ENCODE results near the gene KLHL30.

Gene KLHL30

DNA sequence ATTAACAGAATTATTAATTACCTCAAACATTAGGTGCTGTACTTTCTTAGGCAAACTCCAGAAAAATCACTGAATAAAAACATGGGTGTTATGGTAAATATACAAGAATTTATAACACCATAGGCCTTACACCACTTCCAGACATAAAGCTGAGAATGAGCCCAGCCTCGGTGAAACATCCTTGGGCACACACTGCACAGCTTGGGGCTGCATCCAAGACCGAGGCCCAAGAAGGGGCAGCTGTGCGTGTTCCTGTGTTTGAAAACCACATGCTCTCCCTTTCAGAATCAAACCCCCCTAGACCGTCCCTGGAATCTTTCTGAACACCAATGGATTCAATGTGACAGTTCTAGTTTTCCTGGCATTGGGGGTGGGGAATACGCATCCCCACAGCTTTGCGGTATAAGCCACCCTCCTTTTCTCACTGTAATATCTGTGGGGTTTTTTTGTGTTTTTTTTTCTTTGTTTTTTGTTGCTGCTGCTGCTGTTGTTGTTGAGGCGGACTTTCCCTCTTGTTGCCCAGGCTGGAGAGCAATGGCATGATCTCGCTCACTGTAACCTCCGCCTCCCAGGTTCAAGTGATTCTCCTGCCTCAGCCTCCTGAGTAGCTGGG is 33.2 kb downstream of the KLHL30 start:
- in situ Hi-C loops (cut with MboI; ENCODE audit: low sequenced_read_pairs) = no loop called here

DNA sequence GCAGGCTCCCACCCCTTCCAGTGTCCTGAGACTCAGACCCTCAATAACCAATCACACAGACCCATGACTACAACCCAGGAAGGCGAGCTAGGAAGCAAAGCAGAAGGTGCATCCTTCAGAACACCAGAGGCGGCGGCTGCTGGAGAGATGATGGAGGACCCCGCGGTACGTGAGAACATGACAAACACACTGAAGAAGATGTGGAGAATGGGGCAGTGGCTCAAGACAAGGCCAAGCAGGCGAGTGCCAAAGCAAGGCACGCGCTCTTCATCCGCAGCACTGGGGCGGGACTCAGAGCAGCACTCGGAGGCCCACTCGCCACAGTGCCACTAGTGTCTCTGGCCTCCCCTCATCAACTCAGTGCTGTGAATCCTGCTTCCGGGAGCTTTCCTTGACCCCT is 34.0 kb downstream of the KLHL30 start:
- in situ Hi-C loops (cut with MboI; ENCODE audit: low sequenced_read_pairs) = no loop called here

DNA sequence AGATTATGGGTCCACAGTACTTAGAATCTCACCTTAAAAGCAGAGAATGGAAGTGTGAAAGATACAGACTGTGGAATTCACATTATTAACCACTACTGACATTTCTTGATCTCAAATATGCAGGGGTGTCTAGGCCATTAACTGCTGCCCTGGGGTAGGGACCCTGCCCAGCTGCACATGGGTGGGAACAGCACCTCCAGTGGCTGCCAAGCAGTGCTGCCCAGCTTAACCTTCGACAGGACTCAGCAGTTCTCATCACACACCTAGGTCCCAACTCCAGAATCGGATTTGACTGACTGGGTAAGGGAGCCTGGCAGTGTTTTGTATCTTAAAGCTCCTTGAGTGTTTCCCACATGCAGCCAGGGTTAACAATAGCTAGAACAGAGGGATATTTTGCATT is 35.2 kb downstream of the KLHL30 start:
- in situ Hi-C loops (cut with MboI; ENCODE audit: low sequenced_read_pairs) = no loop called here

DNA sequence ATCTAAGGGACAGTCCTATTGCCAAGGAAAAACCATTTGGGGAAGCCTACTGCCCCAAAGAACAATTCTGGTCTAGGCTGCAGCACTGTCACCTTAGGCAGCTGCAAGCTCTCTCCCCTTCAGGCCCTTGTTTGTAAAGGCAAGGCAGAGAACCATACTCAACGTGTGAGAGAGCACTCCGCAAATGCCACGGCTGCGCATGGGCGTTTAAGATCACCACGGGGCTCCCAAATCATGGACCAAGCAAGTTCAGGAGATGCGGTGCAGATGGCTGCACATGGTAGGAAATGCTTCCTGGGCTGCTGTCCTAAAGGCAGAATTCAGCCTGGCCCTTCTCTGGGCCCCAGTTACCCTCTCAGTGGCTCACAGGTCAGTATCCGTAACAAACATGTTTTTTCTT is 35.8 kb downstream of the KLHL30 start:
- in situ Hi-C loops (cut with MboI; ENCODE audit: low sequenced_read_pairs) = no loop called here

DNA sequence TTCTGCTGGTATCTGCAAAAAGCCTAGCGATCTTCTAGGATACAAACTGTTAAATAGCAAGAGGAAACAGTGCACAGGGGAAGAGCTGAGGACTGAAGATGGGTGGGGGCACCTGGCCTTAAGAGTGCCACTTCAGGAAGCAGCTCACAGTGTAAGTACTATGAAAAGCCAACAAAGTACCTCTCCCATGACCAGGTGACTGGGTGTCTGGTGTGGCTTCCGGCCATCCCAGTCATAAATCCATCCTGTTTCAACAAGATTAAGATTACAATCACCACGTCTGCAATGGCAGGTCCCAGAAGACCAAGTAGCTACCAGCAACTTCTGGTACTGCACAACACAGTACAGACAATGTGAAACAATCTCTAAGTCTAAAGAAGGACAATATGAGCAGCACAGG is 36.2 kb downstream of the KLHL30 start:
- in situ Hi-C loops (cut with MboI; ENCODE audit: low sequenced_read_pairs) = no loop called here

DNA sequence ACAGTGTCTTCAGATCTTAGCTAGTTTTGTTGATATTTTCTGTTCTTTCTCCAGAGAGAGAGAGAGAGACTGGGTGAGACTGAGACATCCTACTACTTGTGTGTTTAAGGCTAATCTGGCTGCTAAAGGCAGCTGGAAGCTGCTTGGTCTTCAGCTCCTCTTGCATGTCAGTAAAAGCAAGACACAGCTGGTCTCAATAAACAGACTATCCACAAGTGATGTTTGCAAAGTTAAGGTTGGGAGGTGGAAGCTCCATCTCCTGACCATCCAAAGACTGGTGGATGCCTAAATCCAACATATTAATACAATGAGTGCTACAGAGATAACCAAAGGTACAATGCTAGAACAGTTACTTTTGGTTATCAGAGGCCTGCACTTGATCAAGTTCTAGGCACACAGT is 38.1 kb downstream of the KLHL30 start:
- in situ Hi-C loops (cut with MboI; ENCODE audit: low sequenced_read_pairs) = no loop called here

DNA sequence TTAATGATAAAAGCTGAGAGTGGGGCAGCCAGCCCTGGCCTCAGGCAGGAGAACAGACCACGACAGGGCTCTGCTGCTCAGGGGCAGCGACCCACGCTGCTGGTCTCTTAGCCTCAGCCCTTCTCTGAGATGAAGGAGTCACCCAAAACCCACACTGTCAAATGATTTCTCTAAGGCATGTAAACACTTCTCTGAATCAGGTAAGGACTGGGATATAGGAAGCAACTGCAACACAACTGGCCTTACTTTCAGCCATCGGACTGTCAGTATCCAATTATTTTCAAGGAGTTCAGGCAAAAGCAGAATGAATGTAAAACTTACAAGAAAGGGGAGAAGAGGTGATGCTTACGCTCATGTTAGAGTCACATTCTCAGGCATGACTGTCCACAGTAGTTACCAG is 42.1 kb downstream of the KLHL30 start:
- in situ Hi-C loops (cut with MboI; ENCODE audit: low sequenced_read_pairs) = no loop called here

DNA sequence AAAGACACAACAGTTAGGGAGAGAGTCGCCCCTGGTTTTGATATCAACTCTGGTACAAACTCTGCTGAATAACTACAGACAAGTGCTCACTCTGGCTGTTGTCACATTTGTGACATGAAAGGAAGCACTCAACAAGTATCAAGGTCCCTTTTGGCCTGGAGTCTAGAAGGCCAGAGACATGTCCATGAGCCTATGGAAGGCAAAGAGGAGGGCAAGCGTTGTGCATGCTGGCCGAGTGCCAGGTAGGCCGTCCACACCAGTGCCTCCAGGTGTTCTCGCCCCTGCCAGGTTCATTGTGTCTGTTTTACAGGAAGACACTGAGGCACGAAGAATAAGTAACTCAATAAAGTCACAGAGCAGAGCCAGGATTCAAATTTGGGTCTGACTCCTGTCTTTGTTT is 43.9 kb downstream of the KLHL30 start:
- in situ Hi-C loops (cut with MboI; ENCODE audit: low sequenced_read_pairs) = no loop called here

DNA sequence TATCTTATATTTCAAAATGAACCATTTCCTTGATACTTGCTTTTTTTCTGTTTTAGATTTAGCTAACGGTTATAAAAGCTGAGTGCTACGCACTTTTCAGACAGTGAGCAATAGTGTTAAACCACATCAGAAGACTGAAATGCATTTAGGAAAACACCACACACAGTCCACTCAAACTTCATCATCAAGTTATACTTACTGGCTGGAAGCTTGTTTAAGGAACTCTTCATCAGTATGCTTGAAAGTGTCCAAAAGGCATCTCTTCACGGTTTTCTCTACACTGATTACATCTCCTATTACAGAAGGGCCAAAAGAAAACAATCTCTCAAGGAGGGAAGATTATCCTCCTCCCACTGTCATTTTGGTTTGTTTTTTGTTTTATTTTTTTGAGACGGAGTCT is 45.4 kb downstream of the KLHL30 start:
- in situ Hi-C loops (cut with MboI; ENCODE audit: low sequenced_read_pairs) = no loop called here

DNA sequence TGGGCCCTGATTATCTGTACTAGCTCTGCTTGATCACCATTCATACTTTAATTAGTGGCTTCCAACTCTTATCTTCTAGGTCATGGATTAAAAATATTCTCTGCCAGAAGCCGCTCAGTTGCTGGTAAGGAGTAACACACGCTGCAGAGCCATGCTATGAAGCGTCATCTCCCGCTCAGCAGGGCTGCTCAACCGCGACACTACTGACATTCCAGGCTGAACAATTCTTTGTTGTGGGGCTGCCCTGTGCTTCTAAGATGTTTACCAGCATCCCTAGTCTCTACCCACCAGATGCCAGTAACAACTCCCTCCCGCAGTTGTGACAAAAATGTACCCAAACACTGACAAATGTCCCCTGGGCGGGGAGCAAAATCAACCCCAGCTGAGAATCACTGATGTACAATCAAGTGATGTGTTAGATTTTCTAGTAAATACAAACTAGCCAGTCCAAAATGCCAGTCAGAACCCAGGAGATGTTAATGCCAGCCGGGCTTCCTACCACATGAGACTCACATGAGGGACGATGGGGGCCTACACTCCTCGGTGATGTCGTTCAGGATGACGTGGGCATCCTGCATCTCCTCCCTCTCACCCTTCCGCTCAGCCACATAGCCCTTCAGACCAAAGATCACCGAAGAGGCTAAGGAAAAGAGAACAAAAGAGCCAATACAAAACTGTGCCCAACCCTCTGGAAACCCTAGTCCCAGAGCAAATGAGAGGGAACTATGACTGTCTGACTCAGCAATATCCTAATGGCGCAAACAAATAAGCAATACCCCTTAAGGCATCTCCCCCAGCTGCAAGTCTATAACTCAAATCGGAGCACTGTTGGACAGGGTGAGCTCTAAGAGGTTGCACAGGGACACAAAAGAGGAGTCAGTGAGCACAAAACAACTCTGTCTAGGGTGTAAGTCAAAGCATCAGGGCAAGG is 49.4 kb downstream of the KLHL30 start:
- in situ Hi-C loops (cut with MboI; ENCODE audit: low sequenced_read_pairs) = no loop called here

DNA sequence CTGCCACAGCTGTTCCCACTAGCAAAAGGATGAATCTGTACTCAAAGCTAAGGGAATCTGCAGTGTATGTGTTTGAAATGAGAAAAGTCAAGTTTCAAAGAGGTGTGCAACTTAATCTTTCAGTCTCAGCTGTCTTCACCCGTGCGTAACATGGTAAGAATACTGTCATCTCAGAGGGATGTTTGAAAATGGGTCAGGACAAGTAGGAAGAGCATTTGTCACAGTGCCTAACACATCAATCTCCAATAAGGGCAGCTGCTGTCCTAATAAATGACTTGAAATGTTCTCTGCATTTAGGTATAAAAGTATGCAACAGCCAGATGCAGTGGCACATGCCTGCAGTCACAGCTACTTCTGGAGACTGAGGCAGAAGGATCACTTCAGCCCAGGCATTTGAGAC is 52.0 kb downstream of the KLHL30 start:
- in situ Hi-C loops (cut with MboI; ENCODE audit: low sequenced_read_pairs) = no loop called here

All from hTERT RPE-1 (cell line).